ENCODE results near the gene SLC38A11. TPM values are rescaled to one million over a fixed set of nuclear protein-coding genes. Genes with fewer than 3 reads are reported as not detected.
"Not testable (repeated sequence)": the region's sequence is repeated elsewhere in the genome, so short reads cannot be mapped to it uniquely, and the experiment has no call there.

SLC38A11 gene
- total RNA-seq, 1 donor from 2014 or later, result 0.41 TPM

- DNase-seq, result no peak
- no peaks in the 10 kb centered on the region for H3K27me3 ChIP-seq
- intact Hi-C loops (cut with DNase I), result no loop called here
- no peak for TF ChIP-seq CTCF (IDR thresholded peaks at IDR 0.05)
- H3K4me1 ChIP-seq, result peaks cover 3% of the 10 kb centered on the region
- no peak overlapping the region for H3K4me3 ChIP-seq
- no peak for ATAC-seq
- no peaks in the 10 kb centered on the region for H3K36me3 ChIP-seq
- H3K27ac ChIP-seq, result no peak overlapping the region
- H3K9me3 ChIP-seq, result no peaks in the 10 kb centered on the region
Measured at GRCh38 chr2:164979113-164979512, 23.8 kb upstream of the SLC38A11 start.

- H3K9me3 ChIP-seq; H3K27me3 ChIP-seq; H3K4me1 ChIP-seq; DNase-seq; H3K27ac ChIP-seq; H3K36me3 ChIP-seq; intact Hi-C loops (cut with DNase I); H3K4me3 ChIP-seq: not testable (repeated sequence)
- ATAC-seq, result peak; percentile 26
Measured at GRCh38 chr2:164976875-164977470, 21.6 kb upstream of the SLC38A11 start.

- Histone ChIP-seq H3K36me3 (no peaks in the 10 kb centered on the region), H3K27me3 (no peaks in the 10 kb centered on the region), H3K27ac (no peak overlapping the region), H3K4me1 (peaks cover 3% of the 10 kb centered on the region), H3K4me3 (no peak overlapping the region), H3K9me3 (no peaks in the 10 kb centered on the region)
- intact Hi-C loops (cut with DNase I), result no loop called here
- DNase-seq (no peak), ATAC-seq (no peak)
- no peak for TF ChIP-seq CTCF (IDR thresholded peaks at IDR 0.05)
Measured at GRCh38 chr2:164976301-164976700, 21.0 kb upstream of the SLC38A11 start.

GRCh38 chr2:164975891-164976290 is 20.6 kb upstream of the SLC38A11 start:
- DNase-seq, result no peak
- TF ChIP-seq CTCF (IDR thresholded peaks at IDR 0.05), result no peak

GRCh38 chr2:164974221-164974620 is 18.9 kb upstream of the SLC38A11 start:
- ATAC-seq (no peak), DNase-seq (no peak)
- Histone ChIP-seq H3K36me3 (no peaks in the 10 kb centered on the region), H3K27me3 (no peaks in the 10 kb centered on the region), H3K4me3 (no peak overlapping the region), H3K4me1 (peaks cover 3% of the 10 kb centered on the region), H3K27ac (no peak overlapping the region), H3K9me3 (no peaks in the 10 kb centered on the region)
- TF ChIP-seq CTCF (IDR thresholded peaks at IDR 0.05), result no peak
- intact Hi-C loops (cut with DNase I), result no loop called here

More at GRCh38 chr2:164975891-164976290, 20.6 kb upstream of the SLC38A11 start:
- peaks cover 3% of the 10 kb centered on the region for H3K4me1 ChIP-seq
- ATAC-seq, result no peak
- intact Hi-C loops (cut with DNase I), result no loop called here
- H3K4me3 ChIP-seq, result no peak overlapping the region
- H3K9me3 ChIP-seq, result no peaks in the 10 kb centered on the region
- H3K36me3 ChIP-seq, result no peaks in the 10 kb centered on the region
- no peak overlapping the region for H3K27ac ChIP-seq
- no peaks in the 10 kb centered on the region for H3K27me3 ChIP-seq

- DNase-seq (no peak), ATAC-seq (no peak)
- TF ChIP-seq CTCF (IDR thresholded peaks at IDR 0.05), result no peak
- Histone ChIP-seq H3K27ac (no peak overlapping the region), H3K27me3 (no peaks in the 10 kb centered on the region), H3K36me3 (no peaks in the 10 kb centered on the region), H3K4me3 (no peak overlapping the region), H3K9me3 (no peaks in the 10 kb centered on the region), H3K4me1 (peaks cover 3% of the 10 kb centered on the region)
- intact Hi-C loops (cut with DNase I), result no loop called here
Measured at GRCh38 chr2:164972216-164972615, 16.9 kb upstream of the SLC38A11 start.
